NB4 (cell line): Measurements from ENCODE around the gene ZNF516.

Experiments used
- CTCF ChIP-seq: IDR thresholded peaks from one replicate; pipeline ENCODE4 v1.5.1; 2012; ENCODE audit warnings: low read depth, low read length
- MYC ChIP-seq: IDR thresholded peaks from 2 replicates; pipeline ENCODE4 v1.6.1; 2011; ENCODE audit warnings: low read depth, low read length
- POLR2A ChIP-seq: IDR thresholded peaks from 2 replicates; pipeline ENCODE4 v1.6.1; 2011; ENCODE audit warnings: mild to moderate bottlenecking; ENCODE audit not compliant: insufficient read length; ENCODE audit errors: extremely low read depth
- TF ChIP-seq, protein P1 (sequence below): IDR thresholded peaks from 2 replicates; pipeline ENCODE4 v1.6.1; 2011; ENCODE audit warnings: low read depth, low read length

- no peak for TF ChIP-seq CTCF
- TF ChIP-seq MYC = no peak
- TF ChIP-seq POLR2A = no peak
- TF ChIP-seq, protein P1, sequence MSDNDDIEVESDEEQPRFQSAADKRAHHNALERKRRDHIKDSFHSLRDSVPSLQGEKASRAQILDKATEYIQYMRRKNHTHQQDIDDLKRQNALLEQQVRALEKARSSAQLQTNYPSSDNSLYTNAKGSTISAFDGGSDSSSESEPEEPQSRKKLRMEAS = no peak
These were observed 47.7 kb downstream of the ZNF516 start for GRCh38 chr18:76447258-76447890.
